Measurements from ENCODE around the gene TAGLN.
A peak's percentile ranks its signal among the peaks of the same experiment; 100 is the strongest.

The TAGLN gene

GRCh38 chr11:117229931-117230285 is 30.7 kb downstream of the TAGLN start:
- no peak for FAIRE-seq
- no peak for DNase-seq (ENCODE audit: low spot score)

GRCh38 chr11:117230286-117230961 is 31.3 kb downstream of the TAGLN start:
- DNase-seq (ENCODE audit: low spot score) (no peak), FAIRE-seq (no peak)

- DNase-seq (ENCODE audit: low spot score), result no peak
- FAIRE-seq, result no peak
These were observed 32.0 kb downstream of the TAGLN start for GRCh38 chr11:117230999-117231841.

GRCh38 chr11:117231842-117232091 is 32.6 kb downstream of the TAGLN start, which contains the start of gene PCSK7:
TSS of gene PCSK7 (minus strand) at chr11:117232073. CDS start at chr11:117229844, 2,229 bp downstream.
- no peak for DNase-seq (ENCODE audit: low spot score)

GRCh38 chr11:117232092-117232878 is 33.1 kb downstream of the TAGLN start, which contains the start of gene RNF214:
TSS of gene RNF214 (plus strand) at chr11:117232671. CDS start at chr11:117234273, 1,602 bp downstream.
- peak; percentile 37 for DNase-seq (ENCODE audit: low spot score)
- FAIRE-seq, result no peak

More at GRCh38 chr11:117231842-117232091, 32.6 kb downstream of the TAGLN start, which contains the start of gene PCSK7:
- no peak for FAIRE-seq

- no peak for DNase-seq (ENCODE audit: low spot score)
- FAIRE-seq, result no peak
These were observed 33.8 kb downstream of the TAGLN start for GRCh38 chr11:117232911-117233409.

- FAIRE-seq (no peak), DNase-seq (ENCODE audit: low spot score) (no peak)
These were observed 39.1 kb downstream of the TAGLN start for GRCh38 chr11:117238221-117238620.

GRCh38 chr11:117239295-117239694 is 40.1 kb downstream of the TAGLN start:
- no peak for FAIRE-seq
- DNase-seq (ENCODE audit: low spot score), result peak; percentile 34

- DNase-seq (ENCODE audit: low spot score), result no peak
- no peak for FAIRE-seq
These were observed 49.2 kb downstream of the TAGLN start for GRCh38 chr11:117248341-117248740.

- no peak for FAIRE-seq
- DNase-seq (ENCODE audit: low spot score), result no peak
These were observed 50.4 kb downstream of the TAGLN start for GRCh38 chr11:117249571-117249970.

GRCh38 chr11:117251506-117251905 is 52.3 kb downstream of the TAGLN start:
- no peak for DNase-seq (ENCODE audit: low spot score)
- FAIRE-seq, result no peak

- DNase-seq (ENCODE audit: low spot score), result no peak
- FAIRE-seq, result no peak
These were observed 56.8 kb downstream of the TAGLN start for GRCh38 chr11:117255966-117256365.

GRCh38 chr11:117256573-117256972 is 57.4 kb downstream of the TAGLN start:
- DNase-seq (ENCODE audit: low spot score) (no peak), FAIRE-seq (no peak)

Measured in RCC 7860 (cell line).